ENCODE measurements around the gene C1orf167.

C1orf167 gene

GRCh38 chr1:11761988-11762406 lies at the start of gene C1orf167:
Gene C1orf167 (plus strand): TSS chr1:11762193. CDS start chr1:11764401, 2,208 bp downstream.
- Mint-ChIP-seq H3K9me3 (no peaks in the 10 kb centered on the region), H3K4me3 (no peak within 1 kb of the TSS), H3K36me3 (ENCODE audit: low read depth) (no peaks in the 10 kb centered on the region), H3K4me1 (no peaks in the 10 kb centered on the region), H3K27ac (no peak within 1 kb of the TSS), H3K27me3 (peaks cover 26% of the 10 kb centered on the region)
- ATAC-seq (peak; percentile 59), DNase-seq (peak; percentile 36)

- H3K36me3 Mint-ChIP-seq (ENCODE audit: low read depth): no peaks in the 10 kb centered on the region
Observed at GRCh38 chr1:11712285-11712684, 49.7 kb upstream of the C1orf167 start.

GRCh38 chr1:11713095-11713494 lies 48.9 kb upstream of the C1orf167 start:
- Mint-ChIP-seq H3K27ac (no peak overlapping the region), H3K4me3 (no peak overlapping the region), H3K36me3 (ENCODE audit: low read depth) (no peaks in the 10 kb centered on the region), H3K9me3 (no peaks in the 10 kb centered on the region), H3K4me1 (no peaks in the 10 kb centered on the region), H3K27me3 (no peaks in the 10 kb centered on the region)
- DNase-seq: no peak
- no peak for ATAC-seq

More at GRCh38 chr1:11712285-11712684, 49.7 kb upstream of the C1orf167 start:
- DNase-seq (no peak), ATAC-seq (no peak)
- Mint-ChIP-seq H3K4me1 (no peaks in the 10 kb centered on the region), H3K9me3 (no peaks in the 10 kb centered on the region), H3K27me3 (peaks cover 2% of the 10 kb centered on the region), H3K4me3 (no peak overlapping the region), H3K27ac (no peak overlapping the region)

- Mint-ChIP-seq H3K9me3 (no peaks in the 10 kb centered on the region), H3K4me1 (peaks cover 13% of the 10 kb centered on the region), H3K36me3 (ENCODE audit: low read depth) (no peaks in the 10 kb centered on the region), H3K4me3 (no peak overlapping the region), H3K27me3 (no peaks in the 10 kb centered on the region), H3K27ac (no peak overlapping the region)
- ATAC-seq: no peak
- no peak for DNase-seq
Observed at GRCh38 chr1:11714831-11715575, 47.0 kb upstream of the C1orf167 start.

- peak; percentile 88 for DNase-seq
- Mint-ChIP-seq H3K27me3 (no peaks in the 10 kb centered on the region), H3K9me3 (no peaks in the 10 kb centered on the region), H3K36me3 (ENCODE audit: low read depth) (no peaks in the 10 kb centered on the region), H3K4me3 (peak overlapping the region; percentile 75), H3K27ac (peak overlapping the region; percentile 84), H3K4me1 (peaks cover 14% of the 10 kb centered on the region)
- ATAC-seq: peak; percentile 77
Observed at GRCh38 chr1:11719313-11720032, 42.5 kb upstream of the C1orf167 start.

- no peak for ATAC-seq
- no peaks in the 10 kb centered on the region for H3K27me3 Mint-ChIP-seq
- H3K4me1 Mint-ChIP-seq: peaks cover 14% of the 10 kb centered on the region
- no peak overlapping the region for H3K27ac Mint-ChIP-seq
- no peaks in the 10 kb centered on the region for H3K9me3 Mint-ChIP-seq
- peak overlapping the region; percentile 75 for H3K4me3 Mint-ChIP-seq
- H3K36me3 Mint-ChIP-seq (ENCODE audit: low read depth): no peaks in the 10 kb centered on the region
- DNase-seq: no peak
Observed at GRCh38 chr1:11720033-11720376, 42.0 kb upstream of the C1orf167 start.

GRCh38 chr1:11720525-11720924 lies 41.5 kb upstream of the C1orf167 start:
- Mint-ChIP-seq H3K4me3 (no peak overlapping the region), H3K4me1 (peaks cover 14% of the 10 kb centered on the region), H3K36me3 (ENCODE audit: low read depth) (no peaks in the 10 kb centered on the region), H3K27ac (no peak overlapping the region), H3K9me3 (no peaks in the 10 kb centered on the region), H3K27me3 (no peaks in the 10 kb centered on the region)
- ATAC-seq (no peak), DNase-seq (no peak)

GRCh38 chr1:11721311-11721710 lies 40.7 kb upstream of the C1orf167 start:
- Mint-ChIP-seq H3K27me3 (no peaks in the 10 kb centered on the region), H3K4me1 (peaks cover 14% of the 10 kb centered on the region), H3K36me3 (ENCODE audit: low read depth) (no peaks in the 10 kb centered on the region), H3K4me3 (no peak overlapping the region), H3K27ac (no peak overlapping the region), H3K9me3 (no peaks in the 10 kb centered on the region)
- no peak for ATAC-seq
- no peak for DNase-seq

GRCh38 chr1:11722538-11722937 lies 39.5 kb upstream of the C1orf167 start:
- H3K27ac Mint-ChIP-seq: no peak overlapping the region
- DNase-seq (no peak), ATAC-seq (no peak)
- no peaks in the 10 kb centered on the region for H3K9me3 Mint-ChIP-seq
- H3K36me3 Mint-ChIP-seq (ENCODE audit: low read depth): no peaks in the 10 kb centered on the region
- H3K4me3 Mint-ChIP-seq: no peak overlapping the region
- no peaks in the 10 kb centered on the region for H3K27me3 Mint-ChIP-seq
- peaks cover 14% of the 10 kb centered on the region for H3K4me1 Mint-ChIP-seq

- Mint-ChIP-seq H3K9me3 (no peaks in the 10 kb centered on the region), H3K36me3 (ENCODE audit: low read depth) (no peaks in the 10 kb centered on the region), H3K4me1 (peaks cover 16% of the 10 kb centered on the region), H3K27me3 (no peaks in the 10 kb centered on the region), H3K4me3 (no peak overlapping the region), H3K27ac (no peak overlapping the region)
- ATAC-seq: no peak
- DNase-seq: no peak
Observed at GRCh38 chr1:11725616-11726015, 36.4 kb upstream of the C1orf167 start.

GRCh38 chr1:11727119-11727518 lies 34.9 kb upstream of the C1orf167 start:
- H3K27me3 Mint-ChIP-seq: no peaks in the 10 kb centered on the region
- DNase-seq (no peak), ATAC-seq (no peak)
- no peak overlapping the region for H3K4me3 Mint-ChIP-seq
- H3K36me3 Mint-ChIP-seq (ENCODE audit: low read depth): no peaks in the 10 kb centered on the region
- peaks cover 31% of the 10 kb centered on the region for H3K4me1 Mint-ChIP-seq
- H3K9me3 Mint-ChIP-seq: no peaks in the 10 kb centered on the region
- no peak overlapping the region for H3K27ac Mint-ChIP-seq

GRCh38 chr1:11728126-11728806 lies 33.7 kb upstream of the C1orf167 start:
- no peaks in the 10 kb centered on the region for H3K27me3 Mint-ChIP-seq
- no peaks in the 10 kb centered on the region for H3K9me3 Mint-ChIP-seq
- H3K36me3 Mint-ChIP-seq (ENCODE audit: low read depth): no peaks in the 10 kb centered on the region
- no peak overlapping the region for H3K27ac Mint-ChIP-seq
- no peak for ATAC-seq
- H3K4me1 Mint-ChIP-seq: peaks cover 38% of the 10 kb centered on the region
- no peak for DNase-seq
- H3K4me3 Mint-ChIP-seq: no peak overlapping the region

- Mint-ChIP-seq H3K4me1 (peaks cover 43% of the 10 kb centered on the region), H3K27me3 (no peaks in the 10 kb centered on the region), H3K27ac (no peak overlapping the region), H3K9me3 (no peaks in the 10 kb centered on the region), H3K4me3 (no peak overlapping the region), H3K36me3 (ENCODE audit: low read depth) (no peaks in the 10 kb centered on the region)
- DNase-seq (no peak), ATAC-seq (no peak)
Observed at GRCh38 chr1:11729155-11729497, 32.9 kb upstream of the C1orf167 start.

GRCh38 chr1:11729498-11730428 lies 32.2 kb upstream of the C1orf167 start:
- H3K27me3 Mint-ChIP-seq: no peaks in the 10 kb centered on the region
- no peaks in the 10 kb centered on the region for H3K36me3 Mint-ChIP-seq (ENCODE audit: low read depth)
- H3K9me3 Mint-ChIP-seq: no peaks in the 10 kb centered on the region
- peak overlapping the region; percentile 77 for H3K4me3 Mint-ChIP-seq
- no peak for DNase-seq
- no peak for ATAC-seq
- H3K27ac Mint-ChIP-seq: no peak overlapping the region
- peaks cover 43% of the 10 kb centered on the region for H3K4me1 Mint-ChIP-seq

All from activated naive CD8-positive, alpha-beta T cell treated with anti-CD3 and anti-CD28 coated beads, Interleukin-2, amount 50 U/mL, for 24 hours (primary cell).